NT2/D1 (cell line): ENCODE results near the gene TGFBR2.

Experiments used
- DNase-seq: peaks from one replicate; pipeline ENCODE4 v3.0.0-alpha.2; 2011; ENCODE audit warnings: low read depth, low spot score
- H3K27me3 ChIP-seq: 2 replicates; pipeline ENCODE4 v1.6.0; 2011; ENCODE audit warnings: mild to moderate bottlenecking; ENCODE audit not compliant: insufficient read length, insufficient read depth
- H3K36me3 ChIP-seq: 2 replicates; pipeline ENCODE4 v1.6.1; 2011; ENCODE audit warnings: mild to moderate bottlenecking, low read length, mixed read lengths; ENCODE audit not compliant: insufficient read depth, insufficient read length
- H3K4me1 ChIP-seq: 2 replicates; pipeline ENCODE4 v1.5.1; 2011; ENCODE audit not compliant: insufficient read depth, insufficient read length
- H3K4me3 ChIP-seq: 2 replicates; pipeline ENCODE4 v1.5.1; 2011; ENCODE audit warnings: low read depth; ENCODE audit not compliant: insufficient read length
- H3K9ac ChIP-seq: 2 replicates; pipeline ENCODE4 v1.6.0; 2011; ENCODE audit warnings: low read depth; ENCODE audit not compliant: insufficient read length
- H3K9me3 ChIP-seq: 2 replicates; pipeline ENCODE4 v1.5.1; 2011; ENCODE audit warnings: mild to moderate bottlenecking, low read length; ENCODE audit not compliant: insufficient read depth
- SUZ12 ChIP-seq: IDR thresholded peaks from 2 replicates; pipeline ENCODE4 v1.6.1; 2011; ENCODE audit not compliant: insufficient read length, insufficient read depth; ENCODE audit errors: extremely low read depth
- YY1 ChIP-seq: IDR thresholded peaks from 2 replicates; pipeline ENCODE4 v1.6.1; 2011; ENCODE audit not compliant: insufficient read length, insufficient read depth
- ZNF274 ChIP-seq: IDR thresholded peaks from 2 replicates; pipeline ENCODE4 v1.6.1; 2011; ENCODE audit warnings: mild to moderate bottlenecking, low read depth, low read length

TGFBR2 gene

GRCh38 chr3:30578986-30579579, 27.3 kb upstream of the TGFBR2 start:
- Histone ChIP-seq H3K36me3 (no peaks in the 10 kb centered on the region), H3K9me3 (no peaks in the 10 kb centered on the region), H3K4me3 (no peak overlapping the region), H3K27me3 (no peaks in the 10 kb centered on the region), H3K9ac (no peak overlapping the region), H3K4me1 (no peaks in the 10 kb centered on the region)
- DNase-seq, result no peak
- no peak for TF ChIP-seq SUZ12
- no peak for TF ChIP-seq ZNF274
- no peak for TF ChIP-seq YY1

GRCh38 chr3:30581067-30581585, 25.3 kb upstream of the TGFBR2 start:
- no peak overlapping the region for H3K9ac ChIP-seq
- H3K9me3 ChIP-seq, result no peaks in the 10 kb centered on the region
- no peaks in the 10 kb centered on the region for H3K36me3 ChIP-seq
- TF ChIP-seq ZNF274 (no peak), SUZ12 (no peak), YY1 (no peak)
- H3K4me1 ChIP-seq, result no peaks in the 10 kb centered on the region
- DNase-seq, result no peak
- H3K27me3 ChIP-seq, result no peaks in the 10 kb centered on the region
- H3K4me3 ChIP-seq, result no peak overlapping the region

GRCh38 chr3:30581982-30582381, 24.4 kb upstream of the TGFBR2 start:
- Histone ChIP-seq H3K9ac (no peak overlapping the region), H3K9me3 (no peaks in the 10 kb centered on the region), H3K4me1 (no peaks in the 10 kb centered on the region), H3K4me3 (no peak overlapping the region), H3K27me3 (no peaks in the 10 kb centered on the region), H3K36me3 (no peaks in the 10 kb centered on the region)
- no peak for TF ChIP-seq ZNF274
- no peak for TF ChIP-seq SUZ12
- no peak for TF ChIP-seq YY1
- DNase-seq, result no peak

- Histone ChIP-seq H3K9ac (no peak overlapping the region), H3K36me3 (no peaks in the 10 kb centered on the region), H3K9me3 (no peaks in the 10 kb centered on the region), H3K4me3 (no peak overlapping the region), H3K4me1 (no peaks in the 10 kb centered on the region), H3K27me3 (no peaks in the 10 kb centered on the region)
- DNase-seq, result no peak
- no peak for TF ChIP-seq YY1
- no peak for TF ChIP-seq ZNF274
- TF ChIP-seq SUZ12, result no peak
Observed at GRCh38 chr3:30583973-30584372, 22.4 kb upstream of the TGFBR2 start.

- DNase-seq, result no peak
- no peaks in the 10 kb centered on the region for H3K9me3 ChIP-seq
- H3K27me3 ChIP-seq, result no peaks in the 10 kb centered on the region
- no peak overlapping the region for H3K9ac ChIP-seq
- H3K4me1 ChIP-seq, result no peaks in the 10 kb centered on the region
- H3K4me3 ChIP-seq, result no peak overlapping the region
- TF ChIP-seq SUZ12 (no peak), ZNF274 (no peak)
- H3K36me3 ChIP-seq, result no peaks in the 10 kb centered on the region
Observed at GRCh38 chr3:30585654-30586053, 20.7 kb upstream of the TGFBR2 start.

GRCh38 chr3:30586096-30586805, 20.1 kb upstream of the TGFBR2 start:
- Histone ChIP-seq H3K4me3 (no peak overlapping the region), H3K27me3 (no peaks in the 10 kb centered on the region), H3K4me1 (no peaks in the 10 kb centered on the region), H3K9ac (no peak overlapping the region), H3K36me3 (no peaks in the 10 kb centered on the region), H3K9me3 (no peaks in the 10 kb centered on the region)
- TF ChIP-seq ZNF274 (no peak), SUZ12 (no peak), YY1 (no peak)
- DNase-seq, result no peak

- H3K9me3 ChIP-seq, result no peaks in the 10 kb centered on the region
- H3K36me3 ChIP-seq, result no peaks in the 10 kb centered on the region
- H3K27me3 ChIP-seq, result no peaks in the 10 kb centered on the region
- no peak overlapping the region for H3K4me3 ChIP-seq
- DNase-seq, result no peak
- TF ChIP-seq ZNF274, result no peak
- TF ChIP-seq SUZ12, result no peak
- TF ChIP-seq YY1, result no peak
- no peak overlapping the region for H3K9ac ChIP-seq
- no peaks in the 10 kb centered on the region for H3K4me1 ChIP-seq
Observed at GRCh38 chr3:30586806-30587486, 19.5 kb upstream of the TGFBR2 start.
